Epithelial cell of esophagus (primary cell): ENCODE measurements around the gene ITPK1.

Source experiments
- DNase-seq: peaks from one replicate; pipeline ENCODE4 v3.0.0; 2010; ENCODE audit warnings: low read depth
- H3K4me3 ChIP-seq: 2 replicates; pipeline ENCODE4 v1.5.1; 2011; ENCODE audit warnings: mild to moderate bottlenecking, low read length, control low read depth
- TF ChIP-seq, protein P1 (sequence below): IDR thresholded peaks from 2 replicates; pipeline ENCODE4 v1.5.1; 2011; ENCODE audit warnings: low read depth, mild to moderate bottlenecking, low read length, control low read depth, inconsistent platforms; ENCODE audit not compliant: insufficient read depth; ENCODE audit errors: missing control alignments

The ITPK1 gene

DNA sequence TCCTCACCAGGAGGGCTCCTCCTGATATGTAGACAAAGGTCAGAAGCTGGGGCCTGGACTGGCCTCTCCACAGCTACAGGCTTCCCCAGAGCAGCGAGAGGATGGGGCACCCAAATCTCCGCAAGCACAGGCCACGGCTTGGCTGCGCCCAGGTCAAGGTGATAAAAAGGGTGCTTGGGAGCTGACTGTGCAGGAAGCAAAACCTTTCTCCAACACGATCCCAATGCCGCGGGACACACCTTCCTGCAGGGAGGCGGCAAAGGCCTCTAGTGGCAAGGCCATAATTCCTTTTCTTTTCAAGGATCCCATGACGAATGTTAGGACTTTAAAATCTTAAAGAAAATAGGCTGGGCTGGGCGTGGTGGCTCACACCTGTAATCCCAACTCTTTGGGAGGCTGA lies 13.6 kb downstream of the ITPK1 start:
- DNase-seq, result no peak
- TF ChIP-seq, protein P1, sequence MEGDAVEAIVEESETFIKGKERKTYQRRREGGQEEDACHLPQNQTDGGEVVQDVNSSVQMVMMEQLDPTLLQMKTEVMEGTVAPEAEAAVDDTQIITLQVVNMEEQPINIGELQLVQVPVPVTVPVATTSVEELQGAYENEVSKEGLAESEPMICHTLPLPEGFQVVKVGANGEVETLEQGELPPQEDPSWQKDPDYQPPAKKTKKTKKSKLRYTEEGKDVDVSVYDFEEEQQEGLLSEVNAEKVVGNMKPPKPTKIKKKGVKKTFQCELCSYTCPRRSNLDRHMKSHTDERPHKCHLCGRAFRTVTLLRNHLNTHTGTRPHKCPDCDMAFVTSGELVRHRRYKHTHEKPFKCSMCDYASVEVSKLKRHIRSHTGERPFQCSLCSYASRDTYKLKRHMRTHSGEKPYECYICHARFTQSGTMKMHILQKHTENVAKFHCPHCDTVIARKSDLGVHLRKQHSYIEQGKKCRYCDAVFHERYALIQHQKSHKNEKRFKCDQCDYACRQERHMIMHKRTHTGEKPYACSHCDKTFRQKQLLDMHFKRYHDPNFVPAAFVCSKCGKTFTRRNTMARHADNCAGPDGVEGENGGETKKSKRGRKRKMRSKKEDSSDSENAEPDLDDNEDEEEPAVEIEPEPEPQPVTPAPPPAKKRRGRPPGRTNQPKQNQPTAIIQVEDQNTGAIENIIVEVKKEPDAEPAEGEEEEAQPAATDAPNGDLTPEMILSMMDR, result no peak
- H3K4me3 ChIP-seq, result no peak overlapping the region

DNA sequence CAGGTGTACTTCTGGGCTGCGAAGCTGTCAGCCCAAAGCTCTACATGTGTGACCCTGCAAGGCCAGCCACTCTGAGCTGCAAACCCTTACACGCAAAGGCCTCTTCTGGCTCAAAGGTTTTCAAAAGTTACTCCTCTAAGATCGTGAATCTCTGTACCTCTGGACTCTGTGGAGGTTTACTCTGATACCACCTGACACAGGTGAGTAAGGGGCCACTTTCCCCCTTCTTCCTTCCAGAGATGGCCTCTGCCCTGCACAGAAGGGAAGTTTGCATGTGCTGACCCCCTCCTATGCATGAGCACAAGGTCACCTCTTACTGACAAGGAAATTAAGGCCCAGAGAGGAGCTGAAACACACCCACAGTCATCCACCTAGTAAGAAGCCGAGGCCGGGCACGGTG lies 14.5 kb downstream of the ITPK1 start:
- no peak overlapping the region for H3K4me3 ChIP-seq
- TF ChIP-seq, protein P1, result no peak
- no peak for DNase-seq

DNA sequence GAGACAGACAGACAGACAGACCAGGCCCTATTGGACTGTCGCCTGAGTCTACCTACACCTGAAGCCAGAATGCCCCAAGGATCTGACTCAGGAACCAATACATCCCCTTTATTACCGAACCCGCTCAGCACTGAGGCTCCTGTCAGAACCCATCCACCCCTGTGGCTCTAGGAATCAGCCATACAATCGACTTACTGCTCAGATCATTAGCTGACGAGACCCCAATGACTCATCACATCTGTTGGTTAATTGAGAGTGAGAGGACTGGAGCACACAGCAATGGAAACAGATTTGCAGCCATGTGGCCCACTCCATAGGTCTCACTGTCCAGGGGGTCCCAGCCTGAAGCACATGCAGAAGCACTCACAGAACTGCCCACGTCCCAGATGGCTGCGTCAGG lies 15.2 kb downstream of the ITPK1 start:
- TF ChIP-seq, protein P1, result no peak
- H3K4me3 ChIP-seq, result no peak overlapping the region
- DNase-seq, result no peak

DNA sequence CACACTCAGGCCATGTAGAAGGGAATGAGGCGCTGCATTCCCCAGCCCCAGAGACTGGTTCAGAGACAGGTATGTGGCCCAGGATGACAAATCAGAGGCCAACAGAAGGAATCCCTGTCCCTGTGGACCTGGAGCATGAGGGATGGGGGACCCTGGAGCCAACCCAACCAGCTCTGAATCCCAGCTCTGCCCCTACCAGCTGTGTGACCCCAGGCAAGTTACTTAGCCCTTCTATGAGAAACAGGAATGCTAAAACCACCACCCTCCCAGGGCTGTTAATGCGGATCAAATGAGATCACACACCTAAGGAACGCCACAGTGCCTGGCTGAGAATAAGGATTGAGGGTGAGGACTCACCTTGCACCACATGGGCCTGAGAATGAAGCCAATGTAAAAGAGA lies 15.6 kb downstream of the ITPK1 start:
- H3K4me3 ChIP-seq, result no peak overlapping the region
- DNase-seq, result no peak
- TF ChIP-seq, protein P1, result no peak

DNA sequence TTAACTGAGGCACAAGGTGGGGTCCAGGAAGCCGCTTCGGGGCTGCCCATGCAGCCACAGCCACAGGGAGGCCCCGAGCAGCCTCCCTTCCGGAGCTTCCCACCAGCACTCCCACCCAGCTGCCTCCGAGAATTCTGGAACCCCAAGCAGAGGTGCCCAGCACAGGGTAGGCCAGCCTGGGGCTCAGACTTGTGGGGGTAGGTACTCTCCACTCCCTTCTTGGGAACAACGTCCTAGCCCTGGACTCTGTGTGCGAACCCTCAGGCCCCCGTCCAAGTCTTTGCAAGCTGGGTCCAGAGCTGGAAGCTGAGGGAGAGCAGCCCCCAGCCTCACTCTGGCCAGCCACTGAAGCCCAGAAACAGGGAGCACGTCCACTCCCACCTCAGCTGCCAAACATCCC lies 16.1 kb downstream of the ITPK1 start:
- no peak for DNase-seq
- no peak overlapping the region for H3K4me3 ChIP-seq
- TF ChIP-seq, protein P1, result no peak

DNA sequence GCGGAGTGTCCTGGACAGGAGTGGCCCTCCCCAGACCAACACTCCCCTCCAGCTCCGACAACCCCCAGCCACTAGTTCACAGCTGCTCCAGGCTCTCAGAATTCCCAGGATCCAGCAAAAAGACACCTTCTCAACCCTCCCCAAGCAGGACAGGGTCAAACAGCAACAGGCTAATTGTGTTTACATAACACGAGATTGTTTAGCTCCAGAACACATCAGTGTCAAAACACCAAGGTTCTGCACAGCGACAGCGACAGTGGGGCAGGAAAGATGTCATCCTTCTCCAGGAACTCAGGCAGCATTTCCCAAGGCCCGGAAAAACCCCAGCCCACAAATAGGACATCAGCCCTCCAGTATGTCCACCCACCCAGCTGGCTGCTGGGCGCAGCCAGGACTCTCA lies 16.5 kb downstream of the ITPK1 start:
- TF ChIP-seq, protein P1, result no peak
- H3K4me3 ChIP-seq, result no peak overlapping the region
- DNase-seq, result no peak

DNA sequence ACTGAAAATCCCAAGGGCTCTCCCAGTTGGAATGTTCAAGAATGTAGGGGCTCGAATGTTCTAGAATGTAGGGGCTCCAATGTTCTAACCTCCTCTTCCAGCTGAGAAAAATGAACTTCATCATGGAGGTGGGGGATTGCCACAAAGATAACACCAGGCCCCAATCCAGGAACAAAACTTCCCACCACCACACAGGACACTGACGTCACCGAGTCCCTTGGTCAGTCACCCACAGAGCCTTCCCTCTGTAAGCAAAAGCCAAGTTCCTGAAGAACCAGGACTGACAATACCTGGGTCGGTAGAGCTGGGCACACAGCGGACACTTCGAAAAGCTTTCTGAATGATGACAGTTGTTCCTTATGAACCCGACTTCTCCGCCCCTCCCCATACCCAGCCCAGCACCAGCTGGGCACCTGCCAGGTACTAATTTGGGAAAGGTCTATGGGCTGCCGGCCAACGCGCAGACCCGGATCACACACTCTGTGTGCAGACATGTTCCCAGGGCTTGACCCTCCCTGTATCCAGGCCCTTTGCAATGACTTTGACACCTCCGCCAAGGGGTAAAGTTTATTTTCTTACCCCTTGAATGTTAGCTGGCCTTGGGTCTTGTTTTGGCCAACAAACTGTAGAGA lies 18.9 kb downstream of the ITPK1 start:
- no peak overlapping the region for H3K4me3 ChIP-seq
- no peak for DNase-seq
- TF ChIP-seq, protein P1, result no peak
